K562 (cell line): Measurements from ENCODE around the gene LIPT2. TPM values are rescaled to one million over a fixed set of nuclear protein-coding genes. Genes with fewer than 3 reads are reported as not detected.

Source experiments
- ARID3B ChIP-seq: fragments of 250-450 bp; sonication (Bioruptor Pico); IDR thresholded peaks from 2 replicates; pipeline ENCODE4 v1.4.0; 2020; ENCODE audit warnings: borderline replicate concordance
- CLOCK ChIP-seq: fragments of 250-450 bp; sonication (Bioruptor Pico); IDR thresholded peaks from 2 replicates; pipeline ENCODE4 v1.4.0; 2020; ENCODE audit warnings: mild to moderate bottlenecking, moderate library complexity, borderline replicate concordance
- HINFP ChIP-seq: fragments of 450-650 bp; conservative IDR thresholded peaks from 2 replicates; pipeline ENCODE4 v1.6.1; 2016; ENCODE audit warnings: missing genetic modification characterization, low read depth, mild to moderate bottlenecking, control low read depth, missing compliant biosample characterization
- IRF9 ChIP-seq: fragments of 450-650 bp; IDR thresholded peaks from 2 replicates; pipeline ENCODE4 v1.6.1; 2016; ENCODE audit warnings: missing biosample characterization, missing genetic modification characterization
- KLF10 ChIP-seq: fragments of 250-450 bp; sonication (Bioruptor Pico); IDR thresholded peaks from 2 replicates; pipeline ENCODE4 v1.6.1; 2021; ENCODE audit warnings: matching md5 sums
- NEUROD1 ChIP-seq: fragments of 150-350 bp; IDR thresholded peaks from 2 replicates; pipeline ENCODE4 v1.6.1; 2014; ENCODE audit warnings: borderline replicate concordance, low read length, low read depth; ENCODE audit not compliant: partially characterized antibody
- NKRF ChIP-seq: fragments of 450-650 bp; IDR thresholded peaks from 2 replicates; pipeline ENCODE4 v1.6.1; 2016; ENCODE audit warnings: borderline replicate concordance
- SOX6 ChIP-seq: fragments of 450-650 bp; IDR thresholded peaks from 2 replicates; pipeline ENCODE4 v1.6.1; 2014; ENCODE audit warnings: mild to moderate bottlenecking
- SREBF2 ChIP-seq: sonication (generic); formaldehyde crosslinking; IDR thresholded peaks from 2 replicates; pipeline ENCODE4 v1.4.0; 2020; ENCODE audit warnings: mild to moderate bottlenecking, missing genetic modification reagents
- TEAD4 ChIP-seq, 2 experiments: sonication (generic) in 1 of 2; formaldehyde crosslinking in 1 of 2; IDR thresholded peaks; 2 replicates each; pipeline versions ENCODE4 v1.6.1 to v1.8.0; 2012 to 2022; ENCODE audit warnings: borderline replicate concordance in 1 of 2, inconsistent platforms in 1 of 2, low read length in 1 of 2, mild to moderate bottlenecking in 1 of 2, missing genetic modification reagents in 1 of 2
- ZNF23 ChIP-seq: fragments of 250-450 bp; sonication (Bioruptor Pico); IDR thresholded peaks from 2 replicates; pipeline ENCODE4 v1.4.0; 2020; ENCODE audit warnings: mild to moderate bottlenecking
- ZNF695 ChIP-seq: fragments of 450-650 bp; formaldehyde crosslinking; IDR thresholded peaks from 2 replicates; pipeline ENCODE4 v1.4.0; 2020; ENCODE audit warnings: mild to moderate bottlenecking, moderate library complexity
- polyA plus RNA-seq, 8 experiments: library from polyadenylated mRNA; depleted of rRNA in 4 of 8; stranded (reverse) in 5 of 8; unstranded in 3 of 8; fragments of >200 nt; fragmentation: Nextera tagmentation in 2 of 8; fragmentation: Illumina TruSeq in 1 of 8; extraction: Ambion mirVana in 2 of 8; extraction: Trizol in 1 of 8; gene quantifications; 2 replicates each; pipeline versions ENCODE4 v1.2.1 to v1.2.3, GENCODE V29; 2011 to 2014; ENCODE audit warnings: inconsistent platforms in 1 of 8, missing spikeins in 1 of 8
- total RNA-seq, 7 experiments: library from RNA; depleted of rRNA in 6 of 7; stranded (reverse); fragments of >200 nt in 6 of 7; fragmentation: Illumina TruSeq in 2 of 7; extraction: Trizol in 2 of 7; gene quantifications; 2 replicates each; pipeline versions ENCODE4 v1.2.1 to v1.2.3, GENCODE V29; 2011 to 2021; ENCODE audit warnings: low replicate concordance in 1 of 7

LIPT2 gene
- total and polyA plus RNA-seq, 9 of the 15 experiments (the other 6 are each of a cell fraction or from before 2014, with no cell fraction given), result 1.00 to 5.2 (median 3.5) TPM

GRCh38 chr11:74459584-74459983, 33.9 kb downstream of the LIPT2 start (continued):
- no peak for TF ChIP-seq CLOCK (CRISPR knock-in tag)
- TF ChIP-seq KLF10, result no peak
- no peak for TF ChIP-seq ZNF695 (CRISPR knock-in tag)
- no peak; the same call in 1 of the 2 replicates for TF ChIP-seq IRF9 (tag)
- TF ChIP-seq HINFP (tag), result no peak
- TF ChIP-seq NKRF, result no peak
- 0 out of 2 replicates have a peak, but pooled peaks have one; percentile 35 for TF ChIP-seq SOX6
- peak; percentile 83 for TF ChIP-seq TEAD4 (IDR thresholded peaks at IDR 0.05; ENCODE audit: low read length)
- no peak for TF ChIP-seq TEAD4 (CRISPR knock-in tag; IDR thresholded peaks at IDR 0.05; ENCODE audit: borderline replicate concordance)
- TF ChIP-seq ARID3B, result no peak
- no peak for TF ChIP-seq SREBF2
- TF ChIP-seq NEUROD1, result no peak
- TF ChIP-seq ZNF23 (CRISPR knock-in tag), result no peak
